Measurements from ENCODE around the gene SLC22A15. TPM values are rescaled to one million over a fixed set of nuclear protein-coding genes. Genes with fewer than 3 reads are reported as not detected.

SLC22A15 gene
- total RNA-seq, 1 experiment from 2014 or later: 0.16 TPM

GRCh38 chr1:116110567-116111523 lies 134.5 kb downstream of the SLC22A15 start, which contains the start of gene MAB21L3:
Gene MAB21L3, plus strand, starts transcription at chr1:116111399. Its CDS starts 1,217 bp downstream, at chr1:116112616.
- Mint-ChIP-seq H3K27ac (ENCODE audit: unreplicated experiment) (peak within 1 kb of the TSS; percentile 43), H3K9me3 (ENCODE audit: unreplicated experiment) (no peaks in the 10 kb centered on the region), H3K4me3 (ENCODE audit: unreplicated experiment) (peak within 1 kb of the TSS; percentile 51), H3K27me3 (ENCODE audit: insufficient read depth, unreplicated experiment) (no peaks in the 10 kb centered on the region), H3K4me1 (ENCODE audit: low read depth, unreplicated experiment) (peaks cover 20% of the 10 kb centered on the region), H3K36me3 (ENCODE audit: insufficient read depth, unreplicated experiment) (no peaks in the 10 kb centered on the region)
- ChIA-PET POLR2A (no interaction called here), CTCF (interaction anchor here (0.9 kb wide), 1 partner anchor 12 kb away, joined by 7 read pairs; no protein-coding TSS in a partner anchor)
- intact Hi-C loops (cut with micrococcal nuclease; ENCODE audit: unreplicated experiment): no loop called here
- no peak for TF ChIP-seq CTCF (IDR thresholded peaks at IDR 0.05; ENCODE audit: insufficient read depth in 1 of 2, low read depth in 1 of 2, low read length in 1 of 2, severe bottlenecking in 1 of 2, unreplicated experiment in 1 of 2)
- Histone ChIP-seq H3K9me3 (no peaks in the 10 kb centered on the region), H3K4me3 (ENCODE audit: low read depth, low read length) (no peak within 1 kb of the TSS), H3K27me3 (replicated peaks; ENCODE audit: control insufficient read depth, insufficient read depth, low read length) (no peaks in the 10 kb centered on the region), H3K4me1 (peaks cover 33% of the 10 kb centered on the region), H3K36me3 (ENCODE audit: control insufficient read depth, insufficient read depth, low read length) (no peaks in the 10 kb centered on the region)
- BruUV-seq (replicated peaks): no TSS peak
- DNase-seq: no peak

- no peaks in the 10 kb centered on the region for H3K36me3 Mint-ChIP-seq (ENCODE audit: insufficient read depth, unreplicated experiment)
- POLR2A ChIA-PET: no interaction called here
Measured at GRCh38 chr1:116111524-116112021, 135.3 kb downstream of the SLC22A15 start.

More at GRCh38 chr1:116111524-116112021, 135.3 kb downstream of the SLC22A15 start:
- TF ChIP-seq CTCF (IDR thresholded peaks at IDR 0.05; ENCODE audit: insufficient read depth in 1 of 2, low read depth in 1 of 2, low read length in 1 of 2, severe bottlenecking in 1 of 2, unreplicated experiment in 1 of 2): no peak
- Histone ChIP-seq H3K4me1 (peaks cover 33% of the 10 kb centered on the region), H3K36me3 (ENCODE audit: control insufficient read depth, insufficient read depth, low read length) (no peaks in the 10 kb centered on the region), H3K9me3 (no peaks in the 10 kb centered on the region), H3K4me3 (ENCODE audit: low read depth, low read length) (no peak overlapping the region), H3K27me3 (replicated peaks; ENCODE audit: control insufficient read depth, insufficient read depth, low read length) (no peaks in the 10 kb centered on the region)
- peak in 1 of 2 experiments; percentile 24 for DNase-seq
- Mint-ChIP-seq H3K4me3 (ENCODE audit: unreplicated experiment) (no peak overlapping the region), H3K27me3 (ENCODE audit: insufficient read depth, unreplicated experiment) (no peaks in the 10 kb centered on the region), H3K4me1 (ENCODE audit: low read depth, unreplicated experiment) (peaks cover 20% of the 10 kb centered on the region), H3K9me3 (ENCODE audit: unreplicated experiment) (no peaks in the 10 kb centered on the region), H3K27ac (ENCODE audit: unreplicated experiment) (peak overlapping the region; percentile 43)
- CTCF ChIA-PET: interaction anchor here (0.6 to 0.9 kb wide), 2 partner anchors 11 to 304 kb away, joined by 3 to 7 read pairs; no protein-coding TSS in a partner anchor
- BruUV-seq (replicated peaks): no TSS peak
- intact Hi-C loops (cut with micrococcal nuclease; ENCODE audit: unreplicated experiment): no loop called here

Measured in Caco-2 (cell line).